ENCODE measurements around the gene SLC13A4.
"Not testable (repeated sequence)": the region's sequence is repeated elsewhere in the genome, so short reads cannot be mapped to it uniquely, and the experiment has no call there.

The SLC13A4 gene

DNA sequence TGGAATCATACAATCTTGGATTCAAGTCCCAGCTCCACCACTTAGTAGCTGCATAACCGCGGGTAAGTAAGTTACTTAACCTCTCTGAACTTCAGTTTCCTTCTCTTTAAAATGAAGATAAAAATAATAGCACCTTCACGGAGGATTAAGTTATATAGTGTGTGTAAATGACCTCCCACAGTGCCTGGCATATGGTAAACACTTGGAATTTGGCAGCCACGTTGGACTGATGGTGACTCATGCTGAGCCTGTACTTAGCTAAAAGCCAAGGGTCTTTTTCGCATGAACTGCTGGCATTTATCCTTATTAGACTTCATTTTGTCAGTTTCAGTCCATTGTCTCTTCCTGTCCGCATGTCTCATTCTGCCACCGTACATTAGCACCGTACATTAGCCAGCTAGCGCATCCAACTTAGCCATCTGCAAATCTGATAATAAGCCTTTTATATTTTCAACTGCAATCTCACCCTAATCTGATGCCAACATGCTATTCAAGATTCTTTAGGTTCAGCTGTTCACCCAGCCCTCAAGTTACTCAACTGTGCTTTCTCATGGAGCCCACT lies 11.2 kb downstream of the SLC13A4 start:
- DNase-seq = no peak

DNA sequence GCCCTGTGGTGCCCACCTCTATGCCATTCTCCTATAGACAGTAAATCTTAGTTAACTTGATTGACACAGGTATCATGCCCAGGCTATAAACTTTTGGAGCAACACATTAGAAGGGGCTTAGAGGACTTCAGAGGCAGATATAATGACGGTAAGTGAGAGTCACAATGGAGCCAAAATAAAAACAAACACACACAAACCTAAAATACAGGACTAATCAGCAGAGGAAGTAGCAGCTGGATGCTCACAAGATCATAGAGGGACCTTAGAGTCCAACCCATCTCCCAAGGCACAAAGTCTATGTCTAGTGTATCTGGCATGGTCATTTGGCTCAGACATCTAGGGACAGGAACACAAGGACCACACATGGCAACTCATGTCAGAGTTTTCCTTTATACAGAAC lies 12.3 kb downstream of the SLC13A4 start:
- DNase-seq = no peak

DNA sequence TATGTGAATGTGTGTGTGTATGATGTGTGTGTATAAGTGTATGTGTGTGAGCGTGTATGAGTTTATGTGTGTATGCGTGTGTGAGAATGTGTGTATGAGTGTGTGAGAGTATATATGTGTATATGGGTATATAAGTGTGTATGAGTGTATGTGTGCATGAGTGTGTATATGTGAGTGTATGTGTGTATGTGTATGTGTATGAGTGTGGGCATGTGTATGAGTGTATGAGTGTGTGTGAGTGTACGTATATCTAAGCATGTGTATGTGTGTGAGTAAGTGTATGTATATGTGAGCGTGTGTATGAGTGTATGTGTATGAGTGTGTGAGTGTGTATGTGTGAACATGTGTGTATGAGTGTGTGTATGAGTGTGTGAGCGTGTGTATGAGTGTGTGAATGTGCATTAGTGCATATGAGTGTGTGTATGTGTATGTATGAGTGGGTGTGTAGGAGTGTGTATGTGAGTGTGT lies 12.9 kb downstream of the SLC13A4 start:
- no peak for DNase-seq

DNA sequence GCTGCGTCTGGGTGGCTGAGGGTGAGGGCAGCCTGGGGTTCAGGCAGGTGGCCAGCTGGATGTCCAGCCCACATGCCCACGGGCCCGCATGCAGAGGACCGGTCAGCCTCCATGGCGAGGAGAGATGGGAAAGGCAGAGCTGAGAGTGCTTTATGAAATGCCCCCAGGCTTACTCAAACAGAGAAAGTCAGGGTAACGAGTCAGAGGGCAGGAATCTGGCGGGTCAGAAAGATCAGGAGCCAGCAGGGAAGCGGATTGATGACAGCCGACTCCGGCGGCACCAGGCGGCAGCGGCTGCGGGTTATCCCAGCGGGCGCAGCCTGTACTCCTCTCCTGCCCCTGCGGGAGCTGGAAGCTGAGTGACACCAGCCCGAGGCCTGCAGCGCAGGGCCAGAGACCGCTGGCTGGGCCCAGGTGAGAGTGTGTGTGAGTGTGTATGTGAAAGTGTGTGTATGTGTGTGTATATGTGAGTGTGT lies 13.4 kb downstream of the SLC13A4 start:
- DNase-seq = no peak

- DNase-seq = no peak
Observed at GRCh38 chr7:135713836-135714470, 14.0 kb downstream of the SLC13A4 start.

- no peak for DNase-seq
Observed at GRCh38 chr7:135712796-135713195, 15.2 kb downstream of the SLC13A4 start.

DNA sequence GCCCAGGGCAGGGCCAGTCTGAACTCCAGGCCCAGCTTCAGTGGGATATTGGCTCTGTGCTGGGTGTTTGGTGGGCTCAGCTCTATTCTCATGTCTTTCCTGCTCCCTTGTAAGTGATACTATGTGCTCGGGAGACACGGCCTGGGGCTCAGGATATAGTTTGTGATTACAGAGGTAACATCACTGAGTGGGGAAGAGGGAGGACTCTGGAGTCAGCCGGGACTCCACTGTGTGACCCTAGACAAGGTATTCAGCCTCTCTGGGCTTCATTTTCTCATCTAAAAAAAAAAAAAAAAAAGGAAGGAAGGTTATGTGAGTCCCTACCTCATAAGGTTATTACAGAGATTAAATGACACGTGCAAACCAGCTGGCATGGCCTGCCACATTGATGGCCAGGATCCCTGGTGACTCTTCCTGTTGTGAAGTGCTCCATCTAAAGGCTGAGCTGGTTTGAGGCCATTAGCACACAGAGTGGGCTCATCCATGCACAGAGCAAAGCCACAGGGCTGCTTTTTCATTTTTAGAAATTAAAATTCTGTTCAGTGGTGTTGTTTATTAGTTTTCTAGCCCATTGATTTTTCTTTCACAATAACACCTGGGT lies 15.7 kb downstream of the SLC13A4 start:
- no peak for DNase-seq

DNA sequence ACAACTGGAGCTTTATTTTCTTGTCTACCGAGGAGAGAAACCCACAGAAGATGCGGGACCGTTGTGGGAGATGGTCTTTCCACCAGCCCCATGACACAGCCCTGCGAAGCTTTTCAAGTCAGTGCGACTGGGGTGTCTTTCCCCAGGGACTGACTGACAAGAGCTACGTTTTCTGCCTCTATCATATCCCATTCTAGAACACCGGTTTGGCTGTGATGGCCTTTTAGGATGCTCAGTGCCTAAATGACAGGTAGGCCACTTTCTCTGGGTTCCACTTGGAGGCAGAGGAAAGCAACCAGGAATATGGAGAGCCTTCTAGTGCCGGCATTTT lies 16.9 kb downstream of the SLC13A4 start:
- DNase-seq = no peak

DNA sequence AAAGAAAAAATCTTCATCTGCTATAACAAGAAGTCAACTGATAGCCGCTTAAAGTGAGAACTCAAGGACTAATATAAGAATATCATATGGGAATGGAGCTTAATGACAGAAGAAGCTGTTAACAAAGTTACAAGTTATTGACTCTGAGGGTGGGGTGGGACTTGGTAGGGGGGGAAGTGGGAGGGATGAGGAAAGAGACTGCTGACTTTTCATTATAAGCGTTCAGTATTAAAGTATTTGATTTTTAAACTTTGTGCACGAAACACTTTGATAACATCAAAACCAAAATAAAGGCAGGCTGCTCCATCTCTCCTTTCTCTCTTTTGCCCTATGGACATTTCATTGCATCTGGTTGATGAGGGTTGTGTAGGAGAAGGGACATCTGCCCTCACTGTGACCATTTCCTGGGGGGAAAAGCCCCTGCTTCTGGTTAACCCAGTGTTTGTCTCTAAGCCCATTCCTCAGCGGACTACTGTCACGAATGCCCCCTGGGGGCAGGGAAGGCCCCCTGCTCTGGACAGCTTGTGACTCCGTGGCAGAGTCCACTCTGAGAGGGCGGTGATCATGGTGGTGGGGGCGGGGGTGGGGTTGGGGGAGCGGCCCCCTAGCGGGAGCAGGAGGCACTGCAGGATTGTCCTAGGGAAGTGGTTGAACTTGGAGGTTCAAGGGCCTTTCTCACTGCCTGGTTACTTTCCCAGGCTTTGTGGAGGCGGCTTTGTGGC lies 17.4 kb downstream of the SLC13A4 start:
- peak; percentile 29 for DNase-seq

- DNase-seq = no peak
Observed at GRCh38 chr7:135709508-135709907, 18.5 kb downstream of the SLC13A4 start.

DNA sequence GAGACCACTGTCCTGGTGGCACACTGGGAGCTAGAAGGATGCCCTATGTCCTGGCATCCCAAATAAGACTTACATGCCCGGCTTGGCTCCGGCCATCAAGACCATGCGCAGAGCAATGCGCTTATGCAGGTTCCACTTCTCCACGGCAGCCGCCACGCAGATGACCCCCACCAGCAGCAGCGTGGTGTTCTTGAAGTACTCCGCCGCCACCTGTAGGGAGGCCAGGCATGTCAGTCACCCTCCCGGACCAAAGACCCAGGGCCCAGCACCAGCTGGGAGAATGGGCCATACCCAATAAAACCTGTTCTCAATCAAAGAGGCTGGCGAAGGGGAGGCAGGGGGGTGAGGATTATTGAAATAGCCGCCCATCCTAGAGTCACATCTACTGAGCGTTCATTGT lies 19.9 kb downstream of the SLC13A4 start:
- no peak for DNase-seq

DNA sequence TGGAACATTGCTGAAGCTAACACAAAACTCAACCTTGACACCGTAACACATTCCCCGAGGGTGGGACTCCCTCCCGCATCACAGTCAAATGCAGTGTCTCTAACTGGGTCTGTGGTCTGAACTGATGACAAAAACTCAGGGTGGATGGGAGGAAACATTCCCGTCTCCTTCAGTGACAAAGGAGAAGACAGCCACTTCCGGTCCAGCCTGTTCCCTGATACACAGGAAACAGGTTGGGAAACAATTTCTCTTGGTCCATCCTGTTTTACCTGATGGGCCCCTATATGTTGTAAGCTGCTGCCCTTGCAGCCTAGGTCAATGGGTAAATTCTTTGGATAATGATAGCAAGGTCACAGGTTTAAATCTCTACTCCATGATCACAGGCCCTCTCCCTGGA lies 20.4 kb downstream of the SLC13A4 start:
- no peak for DNase-seq

GRCh38 chr7:135706858-135707569 lies 21.0 kb downstream of the SLC13A4 start:
- no peak for DNase-seq

GRCh38 chr7:135706038-135706742 lies 21.8 kb downstream of the SLC13A4 start:
- no peak for DNase-seq

DNA sequence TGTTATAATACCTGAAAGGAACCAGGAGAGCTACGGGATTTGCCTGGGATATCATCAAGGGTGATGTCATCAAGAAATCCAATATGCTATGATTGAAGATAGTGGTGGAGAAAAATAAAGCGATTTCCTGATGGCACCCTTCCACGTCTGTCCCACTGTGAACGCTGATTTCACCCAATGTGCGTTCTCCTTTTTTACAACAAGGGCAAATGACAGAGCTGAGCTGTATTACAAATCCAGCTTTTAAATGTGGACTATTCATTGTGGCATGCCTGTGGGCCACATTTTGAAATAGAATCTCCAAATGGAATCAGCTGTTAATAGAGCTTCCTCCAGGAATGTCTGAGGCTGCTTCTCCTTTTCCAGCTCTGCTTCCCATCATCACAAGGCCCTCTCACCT lies 23.3 kb downstream of the SLC13A4 start:
- no peak for DNase-seq

DNA sequence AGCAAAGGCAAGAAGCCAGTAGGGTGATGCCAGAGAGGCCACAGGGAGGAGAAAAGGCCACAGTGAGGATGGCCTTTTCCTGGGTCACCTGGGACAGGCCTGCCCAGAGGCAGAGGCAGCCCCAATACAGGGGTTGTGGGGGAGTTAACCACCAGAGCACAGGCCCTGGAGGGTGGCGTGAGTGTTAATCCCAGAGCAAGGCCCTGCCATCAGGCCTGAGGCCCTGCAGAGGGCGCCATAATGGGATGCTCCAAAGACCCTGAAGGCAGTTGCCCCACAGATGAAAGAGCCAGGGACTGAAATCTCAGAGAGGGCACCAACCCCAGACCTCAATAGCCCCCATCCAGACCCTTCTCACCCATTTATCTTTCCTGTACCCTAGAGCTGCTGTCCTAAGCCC lies 23.9 kb downstream of the SLC13A4 start:
- DNase-seq = peak; percentile 21

DNA sequence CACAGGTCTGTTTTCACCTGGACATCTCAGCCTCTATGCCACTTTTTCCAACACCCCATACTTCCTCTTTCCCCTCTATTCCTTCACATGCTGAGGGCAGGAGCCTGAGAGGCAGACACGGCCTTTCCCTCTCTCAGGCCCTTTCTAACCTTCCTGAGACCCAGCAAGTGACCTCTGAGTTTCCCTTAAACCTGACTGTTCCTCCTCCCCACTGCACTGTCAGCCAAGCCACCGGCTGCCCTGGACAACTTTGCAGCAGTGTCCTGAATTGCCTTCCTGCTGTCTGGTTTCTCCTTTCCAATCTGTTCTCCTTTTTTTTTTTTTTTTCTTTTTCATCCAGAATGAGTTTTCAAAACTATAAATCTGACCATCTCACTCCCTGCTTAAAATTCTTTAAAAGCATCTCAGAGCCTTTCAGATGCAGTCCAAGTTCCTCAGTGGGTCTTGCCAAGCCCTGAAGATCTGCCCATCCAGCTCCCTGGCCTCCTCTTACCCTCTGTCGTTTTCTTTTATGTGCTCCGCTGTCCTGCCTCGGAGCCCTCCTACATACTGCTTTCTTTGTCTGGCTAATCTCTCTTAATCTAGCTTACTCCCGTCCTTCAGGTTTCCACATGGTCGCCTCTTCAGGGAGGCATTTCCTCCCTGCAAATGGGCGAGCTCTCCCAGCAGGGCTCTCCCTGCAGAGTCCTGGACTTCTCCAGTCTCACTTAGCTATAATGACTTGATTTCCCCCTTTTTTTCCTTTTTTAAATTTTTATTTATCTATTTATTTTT lies 30.5 kb downstream of the SLC13A4 start:
- DNase-seq = no peak

GRCh38 chr7:135693558-135693957 lies 34.4 kb downstream of the SLC13A4 start:
- no peak for DNase-seq

GRCh38 chr7:135692606-135693005 lies 35.4 kb downstream of the SLC13A4 start:
- DNase-seq = not testable (repeated sequence)

DNA sequence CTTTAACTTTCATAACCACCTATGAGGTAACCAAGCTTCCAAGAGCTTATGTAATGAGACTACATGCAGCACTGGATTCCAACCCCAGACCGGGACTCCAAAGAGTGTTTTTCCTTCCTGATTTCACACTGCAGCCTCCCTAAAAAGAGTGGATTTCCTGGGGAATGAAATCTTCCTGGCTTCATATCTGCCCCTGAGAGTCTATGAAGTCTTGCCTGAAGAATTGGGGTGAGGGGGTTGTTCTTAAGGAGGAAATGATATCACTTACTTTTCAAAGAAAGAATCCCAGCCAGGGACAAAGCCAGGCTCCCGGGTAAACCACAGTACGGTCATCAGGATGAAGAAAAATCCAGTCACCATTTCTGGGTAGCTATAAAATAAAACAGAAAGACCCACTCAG lies 35.9 kb downstream of the SLC13A4 start:
- DNase-seq = no peak

DNA sequence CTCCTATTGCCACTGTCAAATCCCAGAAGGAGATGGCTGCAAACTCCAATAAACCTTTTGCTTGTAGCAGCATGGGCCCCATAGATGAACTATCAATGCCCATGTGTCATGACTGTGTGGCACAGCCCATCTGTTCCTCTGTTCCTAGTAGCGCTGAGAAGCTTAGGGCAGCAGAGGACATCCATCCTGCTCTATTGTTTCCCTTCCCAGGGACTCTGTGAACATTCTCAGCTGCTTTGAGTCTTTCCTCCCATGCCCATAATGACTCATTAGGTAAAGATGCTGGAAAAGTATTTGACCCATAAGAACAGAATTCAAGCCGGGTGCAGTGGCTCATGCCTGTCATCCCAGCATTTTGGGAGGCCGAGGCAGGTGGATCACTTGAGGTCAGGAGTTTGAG lies 37.4 kb downstream of the SLC13A4 start:
- no peak for DNase-seq

GRCh38 chr7:135687466-135687865 lies 40.5 kb downstream of the SLC13A4 start:
- no peak for DNase-seq

All from activated CD4-positive, alpha-beta T cell treated with anti-CD3 and anti-CD28 coated beads, Interleukin-2, Interleukin-6, amounts not matched to agents 100 ng/mL and 50 ng/mL, durations not matched to agents 16 hours and 8 hours (primary cell).